Measurements from ENCODE around the gene NOS1.

DNA sequence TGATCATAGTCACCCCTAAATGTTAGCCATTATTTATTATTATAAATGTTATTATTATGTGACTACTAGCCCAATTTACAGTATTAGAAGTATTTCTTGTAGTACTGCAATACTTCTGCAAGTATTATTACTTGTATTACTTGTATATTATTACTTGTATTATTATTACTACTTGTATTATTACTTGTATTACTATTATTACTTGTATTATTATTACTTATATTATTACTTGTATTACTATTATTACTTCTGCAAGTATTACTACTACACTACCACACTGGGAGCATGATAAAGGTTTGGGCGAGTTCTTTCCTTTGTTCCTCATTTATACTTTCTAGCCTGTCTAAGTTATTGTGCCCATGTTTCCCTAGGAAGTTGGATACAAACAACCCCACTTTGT is 67.9 kb downstream of the NOS1 start:
- TF ChIP-seq, protein P1, sequence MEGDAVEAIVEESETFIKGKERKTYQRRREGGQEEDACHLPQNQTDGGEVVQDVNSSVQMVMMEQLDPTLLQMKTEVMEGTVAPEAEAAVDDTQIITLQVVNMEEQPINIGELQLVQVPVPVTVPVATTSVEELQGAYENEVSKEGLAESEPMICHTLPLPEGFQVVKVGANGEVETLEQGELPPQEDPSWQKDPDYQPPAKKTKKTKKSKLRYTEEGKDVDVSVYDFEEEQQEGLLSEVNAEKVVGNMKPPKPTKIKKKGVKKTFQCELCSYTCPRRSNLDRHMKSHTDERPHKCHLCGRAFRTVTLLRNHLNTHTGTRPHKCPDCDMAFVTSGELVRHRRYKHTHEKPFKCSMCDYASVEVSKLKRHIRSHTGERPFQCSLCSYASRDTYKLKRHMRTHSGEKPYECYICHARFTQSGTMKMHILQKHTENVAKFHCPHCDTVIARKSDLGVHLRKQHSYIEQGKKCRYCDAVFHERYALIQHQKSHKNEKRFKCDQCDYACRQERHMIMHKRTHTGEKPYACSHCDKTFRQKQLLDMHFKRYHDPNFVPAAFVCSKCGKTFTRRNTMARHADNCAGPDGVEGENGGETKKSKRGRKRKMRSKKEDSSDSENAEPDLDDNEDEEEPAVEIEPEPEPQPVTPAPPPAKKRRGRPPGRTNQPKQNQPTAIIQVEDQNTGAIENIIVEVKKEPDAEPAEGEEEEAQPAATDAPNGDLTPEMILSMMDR (conservative IDR thresholded peaks at IDR 0.05 in 1 of 2, IDR thresholded peaks at IDR 0.05 in 1 of 2; ENCODE audit: extremely low read depth in 1 of 2, insufficient read depth in 1 of 2, low read depth in 1 of 2, low read length in 2 of 2) = no peak
- no peak for TF ChIP-seq EZH2 (IDR thresholded peaks at IDR 0.05; ENCODE audit: borderline replicate concordance, low read length)
